HepG2 (cell line): ENCODE results near the gene MEG3. TPM values are rescaled to one million over a fixed set of nuclear protein-coding genes. Genes with fewer than 3 reads are reported as not detected.
A peak's percentile ranks its signal among the peaks of the same experiment; 100 is the strongest.

ENCODE experiments used
- AHR ChIP-seq: IDR thresholded peaks from 2 replicates; pipeline ENCODE4 v1.6.1; 2018; ENCODE audit warnings: missing genetic modification reagents, missing compliant biosample characterization
- CEBPZ ChIP-seq: IDR thresholded peaks from 2 replicates; pipeline ENCODE4 v1.6.1; 2012; ENCODE audit warnings: low read length, improper control_type of control experiment
- EED ChIP-seq: sonication (generic); formaldehyde crosslinking; IDR thresholded peaks from 2 replicates; pipeline ENCODE4 v1.5.0; 2020; ENCODE audit warnings: mild to moderate bottlenecking, missing genetic modification reagents
- HDAC1 ChIP-seq: sonication (generic); formaldehyde crosslinking; IDR thresholded peaks from 2 replicates; pipeline ENCODE4 v1.5.1; 2020; ENCODE audit warnings: mild to moderate bottlenecking, missing genetic modification reagents
- HNF4A ChIP-seq: sonication (generic); formaldehyde crosslinking; IDR thresholded peaks from 2 replicates; pipeline ENCODE4 v1.4.0; 2020; ENCODE audit warnings: missing genetic modification reagents
- KDM5A ChIP-seq: fragments of 200-600 bp; sonication (generic); IDR thresholded peaks from 2 replicates; pipeline ENCODE4 v1.7.0; 2018; ENCODE audit warnings: antibody characterized with exemption, mild to moderate bottlenecking, low read length, borderline replicate concordance
- MED1 ChIP-seq: sonication (generic); formaldehyde crosslinking; IDR thresholded peaks from 2 replicates; pipeline ENCODE4 v1.4.0; 2020; ENCODE audit warnings: missing genetic modification reagents
- NFE2L1 ChIP-seq: sonication (generic); formaldehyde crosslinking; IDR thresholded peaks from 2 replicates; pipeline ENCODE4 v1.4.0; 2020; ENCODE audit warnings: missing genetic modification reagents, mild to moderate bottlenecking, borderline replicate concordance
- RFXANK ChIP-seq: IDR thresholded peaks from 2 replicates; pipeline ENCODE4 v1.6.1; 2016
- SATB2 ChIP-seq: sonication (generic); formaldehyde crosslinking; IDR thresholded peaks from 2 replicates; pipeline ENCODE4 v1.5.0; 2020; ENCODE audit warnings: missing genetic modification reagents
- UBTF ChIP-seq: sonication (generic); formaldehyde crosslinking; IDR thresholded peaks from 2 replicates; pipeline ENCODE4 v1.4.0; 2020; ENCODE audit warnings: mild to moderate bottlenecking, missing genetic modification reagents
- ZBED4 ChIP-seq: sonication (generic); formaldehyde crosslinking; IDR thresholded peaks from 2 replicates; pipeline ENCODE4 v1.4.0; 2020; ENCODE audit warnings: missing genetic modification reagents, borderline replicate concordance
- ZNF296 ChIP-seq: sonication (generic); formaldehyde crosslinking; conservative IDR thresholded peaks from 2 replicates; pipeline ENCODE4 v1.5.0; 2020; ENCODE audit warnings: mild to moderate bottlenecking, missing genetic modification reagents
- ZNF33A ChIP-seq: sonication (generic); formaldehyde crosslinking; IDR thresholded peaks from 2 replicates; pipeline ENCODE4 v1.5.1; 2020; ENCODE audit warnings: missing genetic modification reagents, mild to moderate bottlenecking, moderate library complexity, borderline replicate concordance
- ZNF382 ChIP-seq: sonication (generic); formaldehyde crosslinking; IDR thresholded peaks from 2 replicates; pipeline ENCODE4 v1.5.0; 2020; ENCODE audit warnings: missing genetic modification reagents, mild to moderate bottlenecking, borderline replicate concordance
- ZNF510 ChIP-seq: sonication (generic); formaldehyde crosslinking; IDR thresholded peaks from 2 replicates; pipeline ENCODE4 v1.4.0; 2020; ENCODE audit warnings: low read depth, mild to moderate bottlenecking, missing genetic modification reagents
- ZNF563 ChIP-seq: sonication (generic); formaldehyde crosslinking; IDR thresholded peaks from 2 replicates; pipeline ENCODE4 v1.8.0; 2022; ENCODE audit warnings: mild to moderate bottlenecking, moderate library complexity, missing genetic modification reagents
- ZNF768 ChIP-seq: sonication (generic); formaldehyde crosslinking; IDR thresholded peaks from 2 replicates; pipeline ENCODE4 v1.4.0; 2020; ENCODE audit warnings: missing genetic modification reagents
- polyA plus RNA-seq, 8 experiments: library from polyadenylated mRNA; depleted of rRNA in 3 of 8; stranded (reverse) in 7 of 8; unstranded in 1 of 8; fragments of >200 nt; fragmentation: Illumina TruSeq in 4 of 8; extraction: Trizol in 4 of 8; gene quantifications; 2 replicates each; pipeline versions ENCODE4 v1.2.1 to v1.2.3, GENCODE V29; 2011 to 2016; ENCODE audit warnings: low read depth in 4 of 8, missing spikeins in 1 of 8, mixed read lengths in 1 of 8; ENCODE audit not compliant: insufficient read depth in 1 of 8
- total RNA-seq, 5 experiments: library from RNA; depleted of rRNA; stranded (reverse); fragments of >200 nt; fragmentation: Illumina TruSeq; extraction: Trizol; gene quantifications; 2 replicates each; pipeline ENCODE4 v1.2.3, GENCODE V29; 2016; ENCODE audit warnings: low read depth in 1 of 5
- TF ChIP-seq, protein P1 (sequence below): sonication (generic); formaldehyde crosslinking; IDR thresholded peaks from 2 replicates; pipeline ENCODE4 v1.5.1; 2020; ENCODE audit warnings: missing genetic modification reagents, mild to moderate bottlenecking, borderline replicate concordance

Gene MEG3
- total and polyA plus RNA-seq, 2 of the 13 experiments (the other 11 are each of a cell fraction or from before 2014, with no cell fraction given), result 0.17 TPM; not detected in 1

GRCh38 chr14:100841066-100841760 lies 15.3 kb downstream of the MEG3 start (continued):
- TF ChIP-seq, protein P1, sequence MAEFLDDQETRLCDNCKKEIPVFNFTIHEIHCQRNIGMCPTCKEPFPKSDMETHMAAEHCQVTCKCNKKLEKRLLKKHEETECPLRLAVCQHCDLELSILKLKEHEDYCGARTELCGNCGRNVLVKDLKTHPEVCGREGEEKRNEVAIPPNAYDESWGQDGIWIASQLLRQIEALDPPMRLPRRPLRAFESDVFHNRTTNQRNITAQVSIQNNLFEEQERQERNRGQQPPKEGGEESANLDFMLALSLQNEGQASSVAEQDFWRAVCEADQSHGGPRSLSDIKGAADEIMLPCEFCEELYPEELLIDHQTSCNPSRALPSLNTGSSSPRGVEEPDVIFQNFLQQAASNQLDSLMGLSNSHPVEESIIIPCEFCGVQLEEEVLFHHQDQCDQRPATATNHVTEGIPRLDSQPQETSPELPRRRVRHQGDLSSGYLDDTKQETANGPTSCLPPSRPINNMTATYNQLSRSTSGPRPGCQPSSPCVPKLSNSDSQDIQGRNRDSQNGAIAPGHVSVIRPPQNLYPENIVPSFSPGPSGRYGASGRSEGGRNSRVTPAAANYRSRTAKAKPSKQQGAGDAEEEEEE (CRISPR knock-in tag), result 0 out of 2 replicates have a peak, but pooled peaks have one; percentile 66
- TF ChIP-seq CEBPZ, result no peak
- TF ChIP-seq RFXANK (CRISPR knock-in tag), result no peak
- no peak for TF ChIP-seq UBTF
- TF ChIP-seq MED1, result peak; percentile 26; the same call in 1 of the 2 replicates
- no peak for TF ChIP-seq ZBED4 (CRISPR knock-in tag)
- no peak for TF ChIP-seq NFE2L1 (CRISPR knock-in tag)
- TF ChIP-seq ZNF296, result no peak
- no peak for TF ChIP-seq ZNF768 (CRISPR knock-in tag)
- 0 out of 2 replicates have a peak, but pooled peaks have one; percentile 31 for TF ChIP-seq EED (CRISPR knock-in tag)
- TF ChIP-seq KDM5A, result no peak
- TF ChIP-seq ZNF382, result no peak
- TF ChIP-seq ZNF33A (CRISPR knock-in tag), result no peak
- TF ChIP-seq SATB2 (CRISPR knock-in tag), result no peak
- TF ChIP-seq AHR (CRISPR knock-in tag), result no peak
- TF ChIP-seq ZNF563 (CRISPR knock-in tag), result no peak
- TF ChIP-seq ZNF510 (CRISPR knock-in tag), result no peak
- peak; percentile 69 for TF ChIP-seq HNF4A (CRISPR knock-in tag)
- peak; percentile 26; the same call in 1 of the 2 replicates for TF ChIP-seq HDAC1 (CRISPR knock-in tag)
